Heart left ventricle (tissue), 16 donors: ENCODE results near the gene UNC5C. TPM values are rescaled to one million over a fixed set of nuclear protein-coding genes. Genes with fewer than 3 reads are reported as not detected.

Experiments used
- ATAC-seq, 4 donors: fragments of 200-7000 bp; cut with Tn5 transposase; one replicate each; pipeline ENCODE4 v1.9.1; 2020 to 2022; ENCODE audit warnings: moderate library complexity in 4 of 4, mild to moderate bottlenecking in 3 of 4, moderate number of reproducible peaks in 1 of 4
- DNase-seq, 5 donors: peaks; one replicate each; pipeline ENCODE4 v3.0.0-alpha.2; 2020
- H3K27ac ChIP-seq, 12 donors: fragments of 200-600 bp; sonication (generic) in 4 of 12; one replicate each; pipeline versions ENCODE4 v1.5.0 to v1.8.0; 2016 to 2022; ENCODE audit warnings: mild to moderate bottlenecking in 2 of 12
- H3K27me3 ChIP-seq, 9 donors: fragments of 200-600 bp; sonication (generic) in 2 of 9; one replicate each; pipeline versions ENCODE4 v1.5.1 to v1.8.0; 2016 to 2022; ENCODE audit warnings: mild to moderate bottlenecking in 3 of 9
- H3K36me3 ChIP-seq, 9 donors: fragments of 200-600 bp; sonication (generic) in 2 of 9; one replicate each; pipeline versions ENCODE4 v1.5.0 to v1.8.0; 2018 to 2022; ENCODE audit warnings: mild to moderate bottlenecking in 2 of 9
- H3K4me1 ChIP-seq, 12 donors: fragments of 200-600 bp; sonication (generic) in 4 of 12; one replicate each; pipeline versions ENCODE4 v1.5.0 to v1.8.0; 2016 to 2022; ENCODE audit warnings: mild to moderate bottlenecking in 3 of 12
- H3K4me3 ChIP-seq, 12 donors: fragments of 200-600 bp; sonication (generic) in 4 of 12; one replicate each; pipeline versions ENCODE4 v1.5.0 to v1.8.0; 2017 to 2022; ENCODE audit warnings: mild to moderate bottlenecking in 9 of 12, moderate library complexity in 4 of 12
- H3K9me3 ChIP-seq, 12 donors: fragments of 200-600 bp; sonication (generic) in 4 of 12; one replicate each; pipeline versions ENCODE4 v1.5.0 to v1.8.0; 2016 to 2022; ENCODE audit warnings: mild to moderate bottlenecking in 1 of 12
- CTCF ChIP-seq, 12 donors: fragments of 200-600 bp; sonication (generic) in 4 of 12; IDR thresholded peaks; one replicate each; pipeline versions ENCODE4 v1.5.0 to v1.8.0; 2018 to 2022; ENCODE audit warnings: antibody characterized with exemption in 12 of 12, mild to moderate bottlenecking in 5 of 12
- POLR2A ChIP-seq, 2 donors: fragments of 450-650 bp; IDR thresholded peaks; one replicate each; pipeline ENCODE4 v1.6.1; 2017; ENCODE audit warnings: antibody characterized with exemption in 2 of 2, mild to moderate bottlenecking in 2 of 2, moderate library complexity in 2 of 2
- WGBS, 4 donors: extraction: QIAGEN DNeasy Blood & Tissue Kit in 2 of 4; methylation state at CpG; one replicate each; pipeline versions ENCODE4 v1.1.5 to v1.1.7; 2013 to 2018; 5-methylcytosine and 5-hydroxymethylcytosine counted together
- intact Hi-C, 10 donors: fragments of 100-400 bp; cut with DNase I; formaldehyde crosslinking; loops; one replicate each; pipeline versions ENCODE4 v1.11.1 to v1.14.2; 2022
- long read RNA-seq, 3 donors: library from polyadenylated mRNA; unstranded; transcript quantifications; one replicate each; pipeline ENCODE4 v2.0.0, GENCODE V29; 2020 to 2021
- polyA plus RNA-seq, 2 donors: library from polyadenylated mRNA; stranded (reverse); fragments of 200-250 nt; gene quantifications; one replicate each; pipeline ENCODE4 v1.2.3, GENCODE V29; 2013
- total RNA-seq, 9 donors: library from RNA; depleted of rRNA in 2 of 9; stranded (reverse); fragments of >200 nt in 2 of 9; fragmentation: NEBNext Ultra II Directional in 3 of 9; extraction: Animal tissue kit (Norgen Biotek cat#: 25700) in 3 of 9; gene quantifications; one replicate each; pipeline versions ENCODE4 v1.1.0 to v1.2.4, GENCODE V29; 2016 to 2023
- donor health status: ischemic (EF 13 %, LVEDD 7.1; RV severe dilation, severe dysfunction).
- donor health status: healthy with polysubstance abuse.
- donor health status: DM: no; HTN: yes; CAD: no.
- donor health status: DM: no; HTN: no; CAD: no.
- donor health status: ischemic (EF 25% LVEDD 6.9; RV normal size, moderate dysfunction).
- donor health status: ischemic (EF 25% LVEDD 5.7; RV mildly dilated, moderate dysfunction).
- donor health status: healthy.
- donor health status: DM: yes; HTN: yes; CAD: no.
- donor health status: ischemic (EF 35%, LVEDD 5.7; RV mildly dilated, moderate dysfunction).
- donor health status: nonischemic (EF 11% LVEDD 7.7; RV severe dilation, severe dysfunction).
- donor health status: DM: yes; HTN: yes; CAD: no.
- donor health status: PGD.
- donor health status: ischemic (EF 29% LVEDD 5.4; RV normal size, mild dysfunction).
- donor health status: nonischemic (EF 23%, LVEDD 6.1; RV moderate dilation, normal function).

The UNC5C gene
- total RNA-seq (1 to 10 TPM; 1.3 to 2.8 (median 1.8) TPM), polyA plus RNA-seq (under 1 TPM; 0.23 to 0.69 TPM)
- long read RNA-seq, donor 1, partial matches to known transcripts, result 0 of 1 reads
- long read RNA-seq, donor 1, other reads (novel, unspliced or antisense), result 1 of 1 reads
- long read RNA-seq, donor 2, partial matches to known transcripts, result 0 of 2 reads
- long read RNA-seq, donor 2, other reads (novel, unspliced or antisense), result 2 of 2 reads
- long read RNA-seq, donor 3, result 0 reads

GRCh38 chr4:95548738-95549245 lies at the start of gene UNC5C:
UNC5C (minus strand) TSS chr4:95548973.
- Histone ChIP-seq H3K27ac (peak within 1 kb of the TSS; percentile 69 to 90 (median 84)), H3K36me3 (no peaks in the 10 kb centered on the region), H3K9me3 (no peaks in the 10 kb centered on the region), H3K27me3 (peaks cover 3 to 49% (median 18%) of the 10 kb centered on the region in 9 donors), H3K4me1 (peaks cover 0 to 24% (median 0%) of the 10 kb centered on the region in 12 donors), H3K4me3 (peak within 1 kb of the TSS; percentile 46 to 78 (median 68))
- DNase-seq, result peak; percentile 80 to 89 (median 83)
- 0 to 1% (median 0%) methylated on average over 21 to 37 of the region's 37 CpGs for WGBS, 4 donors
- intact Hi-C loops, result loop anchor here in 2 of 10 donors (10.0 kb wide), 2 partner anchors 76 to 384 kb away; no protein-coding TSS in a partner anchor
- ATAC-seq, result peak; percentile 76 to 91 (median 89)
- peak in 4 of 12 donors; percentile 8 to 33 (median 24) for TF ChIP-seq CTCF (IDR thresholded peaks at IDR 0.05)
- peak in 1 of 2 donors; percentile 72 for TF ChIP-seq POLR2A (IDR thresholded peaks at IDR 0.05)

GRCh38 chr4:95596676-95597075 lies 47.9 kb upstream of the UNC5C start:
- H3K9me3 ChIP-seq, result no peaks in the 10 kb centered on the region
- WGBS, 4 donors, result 84 to 91% (median 84%) methylated on average over 7 of the region's 7 CpGs
- H3K27me3 ChIP-seq, result no peaks in the 10 kb centered on the region
- ATAC-seq (no peak), DNase-seq (no peak)
- H3K4me3 ChIP-seq, result no peak overlapping the region
- TF ChIP-seq CTCF (IDR thresholded peaks at IDR 0.05) (no peak), POLR2A (IDR thresholded peaks at IDR 0.05) (no peak)
- H3K27ac ChIP-seq, result no peak overlapping the region
- intact Hi-C loops, result no loop called here
- H3K4me1 ChIP-seq, result no peaks in the 10 kb centered on the region
- H3K36me3 ChIP-seq, result no peaks in the 10 kb centered on the region

GRCh38 chr4:95594629-95595028 lies 45.9 kb upstream of the UNC5C start:
- intact Hi-C loops, result no loop called here
- TF ChIP-seq CTCF (IDR thresholded peaks at IDR 0.05) (no peak), POLR2A (IDR thresholded peaks at IDR 0.05) (no peak)
- DNase-seq (no peak), ATAC-seq (no peak)
- 82 to 93% (median 91%) methylated on average over 1 of the region's 1 CpG for WGBS, 4 donors
- no peaks in the 10 kb centered on the region for H3K4me1 ChIP-seq
- no peak overlapping the region for H3K27ac ChIP-seq
- H3K27me3 ChIP-seq, result no peaks in the 10 kb centered on the region
- H3K9me3 ChIP-seq, result no peaks in the 10 kb centered on the region
- H3K4me3 ChIP-seq, result no peak overlapping the region
- H3K36me3 ChIP-seq, result no peaks in the 10 kb centered on the region

GRCh38 chr4:95594013-95594412 lies 45.2 kb upstream of the UNC5C start:
- no peaks in the 10 kb centered on the region for H3K36me3 ChIP-seq
- intact Hi-C loops, result no loop called here
- ATAC-seq, result no peak
- H3K27ac ChIP-seq, result no peak overlapping the region
- no peaks in the 10 kb centered on the region for H3K4me1 ChIP-seq
- no peak overlapping the region for H3K4me3 ChIP-seq
- TF ChIP-seq POLR2A (IDR thresholded peaks at IDR 0.05), result no peak
- no peak for DNase-seq
- H3K9me3 ChIP-seq, result no peaks in the 10 kb centered on the region
- H3K27me3 ChIP-seq, result no peaks in the 10 kb centered on the region
- 88 to 95% (median 92%) methylated on average over 1 of the region's 1 CpG for WGBS, 4 donors
